ENCODE results near the gene SLC27A6. TPM values are rescaled to one million over a fixed set of nuclear protein-coding genes. Genes with fewer than 3 reads are reported as not detected.

SLC27A6 gene, protein sequence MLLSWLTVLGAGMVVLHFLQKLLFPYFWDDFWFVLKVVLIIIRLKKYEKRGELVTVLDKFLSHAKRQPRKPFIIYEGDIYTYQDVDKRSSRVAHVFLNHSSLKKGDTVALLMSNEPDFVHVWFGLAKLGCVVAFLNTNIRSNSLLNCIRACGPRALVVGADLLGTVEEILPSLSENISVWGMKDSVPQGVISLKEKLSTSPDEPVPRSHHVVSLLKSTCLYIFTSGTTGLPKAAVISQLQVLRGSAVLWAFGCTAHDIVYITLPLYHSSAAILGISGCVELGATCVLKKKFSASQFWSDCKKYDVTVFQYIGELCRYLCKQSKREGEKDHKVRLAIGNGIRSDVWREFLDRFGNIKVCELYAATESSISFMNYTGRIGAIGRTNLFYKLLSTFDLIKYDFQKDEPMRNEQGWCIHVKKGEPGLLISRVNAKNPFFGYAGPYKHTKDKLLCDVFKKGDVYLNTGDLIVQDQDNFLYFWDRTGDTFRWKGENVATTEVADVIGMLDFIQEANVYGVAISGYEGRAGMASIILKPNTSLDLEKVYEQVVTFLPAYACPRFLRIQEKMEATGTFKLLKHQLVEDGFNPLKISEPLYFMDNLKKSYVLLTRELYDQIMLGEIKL
- under 0.01 and 0.37 TPM in 2 replicates for total RNA-seq

DNA sequence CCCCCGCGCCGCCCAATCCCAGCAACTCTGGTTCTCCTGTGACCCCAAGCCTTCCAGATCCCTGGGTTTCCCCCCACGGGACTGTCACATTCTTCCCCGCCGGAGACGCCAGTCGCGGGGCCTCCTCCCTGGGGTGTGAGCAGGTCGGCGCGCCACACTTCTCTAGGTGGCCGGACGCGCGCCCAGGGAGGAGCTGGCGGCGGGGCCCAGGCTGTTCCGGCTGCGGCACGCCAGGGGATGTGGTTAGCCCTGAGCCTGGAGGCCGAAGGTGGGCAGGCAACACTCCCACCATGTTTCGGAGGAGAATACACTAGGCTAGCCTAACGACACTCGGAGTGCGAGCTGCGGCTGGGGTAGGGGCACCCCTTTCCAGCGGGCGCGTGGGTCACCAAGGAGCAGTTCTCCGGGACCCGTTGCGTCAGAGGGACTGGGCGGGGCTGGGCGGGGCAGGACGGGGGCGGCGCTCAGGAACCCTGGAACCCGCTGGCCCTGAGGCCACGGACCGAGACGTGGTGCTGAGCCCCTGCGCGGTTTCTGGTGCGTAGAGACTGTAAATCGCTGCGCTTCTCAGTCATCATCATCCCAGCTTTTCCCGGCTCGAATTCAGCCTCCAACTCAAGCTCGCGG lies at the start of gene SLC27A6:
Gene SLC27A6, plus strand, starts transcription at position 478 of the 627 bp plus-strand sequence. CDS start 650 bp downstream, outside the sequence.

Other genes with a start within 250 kb of the SLC27A6 start
- gene ISOC1, start 129.3 kb downstream of the SLC27A6 start, total RNA-seq: 10.7 and 21.5 TPM in 2 replicates

Data from subcutaneous preadipocyte (primary cell).